GM23338 (cell line): ENCODE measurements around the gene CLIP1.

Experiments
- CREB1 ChIP-seq: fragments of 250-450 bp; sonication (Bioruptor Pico); IDR thresholded peaks from 2 replicates; pipeline ENCODE4 v1.5.0; 2020; ENCODE audit warnings: low read depth, mild to moderate bottlenecking, moderate library complexity
- ETS1 ChIP-seq: IDR thresholded peaks from 2 replicates; pipeline ENCODE4 v1.6.1; 2016; ENCODE audit warnings: antibody characterized with exemption
- EZH2 ChIP-seq: fragments of 200-600 bp; sonication (generic); IDR thresholded peaks from one replicate; pipeline ENCODE4 v1.8.0; 2017; ENCODE audit warnings: antibody characterized with exemption, mild to moderate bottlenecking, low read depth; ENCODE audit not compliant: unreplicated experiment
- EZH2phosphoT487 ChIP-seq: fragments of 200-600 bp; sonication (generic); IDR thresholded peaks from one replicate; pipeline ENCODE4 v1.8.1; 2018; ENCODE audit warnings: antibody characterized with exemption; ENCODE audit not compliant: unreplicated experiment
- JUNB ChIP-seq: IDR thresholded peaks from one replicate; pipeline ENCODE4 v1.6.1; 2016; ENCODE audit warnings: antibody characterized with exemption; ENCODE audit not compliant: unreplicated experiment
- POLR2AphosphoS5 ChIP-seq: IDR thresholded peaks from 2 replicates; pipeline ENCODE4 v1.6.1; 2016; ENCODE audit warnings: antibody characterized with exemption, low read depth
- STAT1 ChIP-seq: IDR thresholded peaks from one replicate; pipeline ENCODE4 v1.6.1; 2016; ENCODE audit warnings: antibody characterized with exemption; ENCODE audit not compliant: unreplicated experiment
- ZNF114 ChIP-seq: fragments of 250-450 bp; sonication (Bioruptor Pico); IDR thresholded peaks from 2 replicates; pipeline ENCODE4 v1.5.0; 2020; ENCODE audit warnings: mild to moderate bottlenecking, moderate library complexity
- ZNF331 ChIP-seq: fragments of 250-450 bp; sonication (Bioruptor Pico); IDR thresholded peaks from 2 replicates; pipeline ENCODE4 v1.5.0; 2020; ENCODE audit warnings: low read depth, mild to moderate bottlenecking, moderate library complexity
- ZNF462 ChIP-seq: fragments of 250-450 bp; sonication (Bioruptor Pico); IDR thresholded peaks from 2 replicates; pipeline ENCODE4 v1.5.0; 2020; ENCODE audit warnings: mild to moderate bottlenecking, moderate library complexity
- TF ChIP-seq, protein P1 (sequence below), 2 experiments: fragments of 200-600 bp in 1 of 2; sonication (generic) in 1 of 2; conservative IDR thresholded peaks; 2 replicates each; pipeline versions ENCODE4 v1.5.1 to v1.6.1; 2016 to 2017; ENCODE audit warnings: antibody characterized with exemption in 2 of 2, low read depth in 2 of 2, mild to moderate bottlenecking in 2 of 2, moderate library complexity in 1 of 2
- TF ChIP-seq, protein P2 (sequence below): IDR thresholded peaks from one replicate; pipeline ENCODE4 v1.6.1; 2018; ENCODE audit warnings: antibody characterized with exemption; ENCODE audit not compliant: unreplicated experiment

GRCh38 chr12:122395319-122395718 is 27.1 kb downstream of the CLIP1 start:
- TF ChIP-seq EZH2phosphoT487 (no peak), EZH2 (no peak), ETS1 (no peak), POLR2AphosphoS5 (no peak), ZNF331 (no peak), STAT1 (no peak), JUNB (no peak), ZNF114 (CRISPR knock-in tag) (no peak), ZNF462 (CRISPR knock-in tag) (no peak), CREB1 (CRISPR knock-in tag) (no peak)
- TF ChIP-seq, protein P1, sequence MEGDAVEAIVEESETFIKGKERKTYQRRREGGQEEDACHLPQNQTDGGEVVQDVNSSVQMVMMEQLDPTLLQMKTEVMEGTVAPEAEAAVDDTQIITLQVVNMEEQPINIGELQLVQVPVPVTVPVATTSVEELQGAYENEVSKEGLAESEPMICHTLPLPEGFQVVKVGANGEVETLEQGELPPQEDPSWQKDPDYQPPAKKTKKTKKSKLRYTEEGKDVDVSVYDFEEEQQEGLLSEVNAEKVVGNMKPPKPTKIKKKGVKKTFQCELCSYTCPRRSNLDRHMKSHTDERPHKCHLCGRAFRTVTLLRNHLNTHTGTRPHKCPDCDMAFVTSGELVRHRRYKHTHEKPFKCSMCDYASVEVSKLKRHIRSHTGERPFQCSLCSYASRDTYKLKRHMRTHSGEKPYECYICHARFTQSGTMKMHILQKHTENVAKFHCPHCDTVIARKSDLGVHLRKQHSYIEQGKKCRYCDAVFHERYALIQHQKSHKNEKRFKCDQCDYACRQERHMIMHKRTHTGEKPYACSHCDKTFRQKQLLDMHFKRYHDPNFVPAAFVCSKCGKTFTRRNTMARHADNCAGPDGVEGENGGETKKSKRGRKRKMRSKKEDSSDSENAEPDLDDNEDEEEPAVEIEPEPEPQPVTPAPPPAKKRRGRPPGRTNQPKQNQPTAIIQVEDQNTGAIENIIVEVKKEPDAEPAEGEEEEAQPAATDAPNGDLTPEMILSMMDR (conservative IDR thresholded peaks at IDR 0.05; ENCODE audit: low read depth in 2 of 2): no peak
- TF ChIP-seq, protein P2, sequence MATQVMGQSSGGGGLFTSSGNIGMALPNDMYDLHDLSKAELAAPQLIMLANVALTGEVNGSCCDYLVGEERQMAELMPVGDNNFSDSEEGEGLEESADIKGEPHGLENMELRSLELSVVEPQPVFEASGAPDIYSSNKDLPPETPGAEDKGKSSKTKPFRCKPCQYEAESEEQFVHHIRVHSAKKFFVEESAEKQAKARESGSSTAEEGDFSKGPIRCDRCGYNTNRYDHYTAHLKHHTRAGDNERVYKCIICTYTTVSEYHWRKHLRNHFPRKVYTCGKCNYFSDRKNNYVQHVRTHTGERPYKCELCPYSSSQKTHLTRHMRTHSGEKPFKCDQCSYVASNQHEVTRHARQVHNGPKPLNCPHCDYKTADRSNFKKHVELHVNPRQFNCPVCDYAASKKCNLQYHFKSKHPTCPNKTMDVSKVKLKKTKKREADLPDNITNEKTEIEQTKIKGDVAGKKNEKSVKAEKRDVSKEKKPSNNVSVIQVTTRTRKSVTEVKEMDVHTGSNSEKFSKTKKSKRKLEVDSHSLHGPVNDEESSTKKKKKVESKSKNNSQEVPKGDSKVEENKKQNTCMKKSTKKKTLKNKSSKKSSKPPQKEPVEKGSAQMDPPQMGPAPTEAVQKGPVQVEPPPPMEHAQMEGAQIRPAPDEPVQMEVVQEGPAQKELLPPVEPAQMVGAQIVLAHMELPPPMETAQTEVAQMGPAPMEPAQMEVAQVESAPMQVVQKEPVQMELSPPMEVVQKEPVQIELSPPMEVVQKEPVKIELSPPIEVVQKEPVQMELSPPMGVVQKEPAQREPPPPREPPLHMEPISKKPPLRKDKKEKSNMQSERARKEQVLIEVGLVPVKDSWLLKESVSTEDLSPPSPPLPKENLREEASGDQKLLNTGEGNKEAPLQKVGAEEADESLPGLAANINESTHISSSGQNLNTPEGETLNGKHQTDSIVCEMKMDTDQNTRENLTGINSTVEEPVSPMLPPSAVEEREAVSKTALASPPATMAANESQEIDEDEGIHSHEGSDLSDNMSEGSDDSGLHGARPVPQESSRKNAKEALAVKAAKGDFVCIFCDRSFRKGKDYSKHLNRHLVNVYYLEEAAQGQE: no peak
